ENCODE results near the gene SELPLG.
"Not testable (repeated sequence)": the region's sequence is repeated elsewhere in the genome, so short reads cannot be mapped to it uniquely, and the experiment has no call there.

GRCh38 chr12:108618953-108619274 is 14.8 kb downstream of the SELPLG start:
- not testable (repeated sequence) for TF ChIP-seq EZH2 (IDR thresholded peaks at IDR 0.05; ENCODE audit: insufficient read depth, poor library complexity, severe bottlenecking); EZH2phosphoT487 (IDR thresholded peaks at IDR 0.05; ENCODE audit: insufficient read depth, low read depth)

All from GM23248 (cell line).